PC-9 (cell line): ENCODE measurements around the gene SFI1.

Experiments used
- EZH2 ChIP-seq: fragments of 200-600 bp; sonication (generic); IDR thresholded peaks from 2 replicates; pipeline ENCODE4 v1.8.0; 2017; ENCODE audit warnings: antibody characterized with exemption, low read depth
- TF ChIP-seq, protein P1 (sequence below): fragments of 200-600 bp; sonication (generic); conservative IDR thresholded peaks from 2 replicates; pipeline ENCODE4 v1.6.1; 2017; ENCODE audit warnings: mixed run types, antibody characterized with exemption, mild to moderate bottlenecking, moderate library complexity

DNA sequence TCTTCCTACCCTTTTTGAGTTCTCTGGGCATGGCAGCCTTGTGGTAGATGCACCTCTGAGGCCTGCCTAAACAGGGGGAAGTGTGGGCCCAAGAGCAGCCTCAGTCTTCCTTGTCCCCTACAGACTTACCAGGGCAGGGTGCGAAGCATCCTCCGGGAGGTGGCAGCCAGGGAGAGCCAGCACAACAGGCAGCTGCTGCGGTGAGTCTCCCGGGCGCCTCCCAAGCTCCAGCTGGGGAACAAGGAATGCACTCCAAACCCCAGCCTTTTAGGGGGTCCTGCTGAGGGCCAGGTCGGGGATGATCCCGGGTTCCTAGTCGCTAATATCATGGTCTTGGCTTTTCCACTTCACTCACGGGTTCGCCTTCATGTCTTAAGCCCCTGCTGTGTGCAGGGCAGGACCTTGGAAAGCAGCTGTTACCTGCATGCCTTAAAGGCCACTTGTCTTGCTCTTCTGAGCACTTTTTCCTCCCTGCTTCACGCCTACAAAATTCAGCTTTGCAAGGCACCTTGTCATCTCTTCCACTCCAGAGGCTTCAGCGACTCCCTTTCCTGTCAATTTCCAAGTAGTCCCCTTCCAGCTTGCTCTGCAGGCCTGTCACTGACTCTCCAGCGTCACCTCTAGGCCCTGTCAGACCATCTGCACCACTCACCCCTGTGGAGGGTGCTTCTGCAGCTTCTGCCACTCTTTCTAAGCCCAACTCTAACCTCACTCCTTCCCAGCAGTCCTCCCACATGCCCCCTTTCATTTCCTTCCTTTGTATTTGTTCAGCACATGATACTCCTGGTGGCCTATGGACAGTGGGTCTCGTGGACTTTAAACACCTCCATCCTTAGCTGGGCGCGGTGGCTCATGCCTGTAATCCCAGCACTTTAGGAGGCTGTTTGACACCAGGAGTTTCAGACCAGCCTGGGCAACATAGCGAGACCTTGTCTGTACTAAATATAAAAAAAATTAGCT is 108.7 kb downstream of the SFI1 start:
- TF ChIP-seq, protein P1, sequence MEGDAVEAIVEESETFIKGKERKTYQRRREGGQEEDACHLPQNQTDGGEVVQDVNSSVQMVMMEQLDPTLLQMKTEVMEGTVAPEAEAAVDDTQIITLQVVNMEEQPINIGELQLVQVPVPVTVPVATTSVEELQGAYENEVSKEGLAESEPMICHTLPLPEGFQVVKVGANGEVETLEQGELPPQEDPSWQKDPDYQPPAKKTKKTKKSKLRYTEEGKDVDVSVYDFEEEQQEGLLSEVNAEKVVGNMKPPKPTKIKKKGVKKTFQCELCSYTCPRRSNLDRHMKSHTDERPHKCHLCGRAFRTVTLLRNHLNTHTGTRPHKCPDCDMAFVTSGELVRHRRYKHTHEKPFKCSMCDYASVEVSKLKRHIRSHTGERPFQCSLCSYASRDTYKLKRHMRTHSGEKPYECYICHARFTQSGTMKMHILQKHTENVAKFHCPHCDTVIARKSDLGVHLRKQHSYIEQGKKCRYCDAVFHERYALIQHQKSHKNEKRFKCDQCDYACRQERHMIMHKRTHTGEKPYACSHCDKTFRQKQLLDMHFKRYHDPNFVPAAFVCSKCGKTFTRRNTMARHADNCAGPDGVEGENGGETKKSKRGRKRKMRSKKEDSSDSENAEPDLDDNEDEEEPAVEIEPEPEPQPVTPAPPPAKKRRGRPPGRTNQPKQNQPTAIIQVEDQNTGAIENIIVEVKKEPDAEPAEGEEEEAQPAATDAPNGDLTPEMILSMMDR, result no peak
- TF ChIP-seq EZH2, result no peak
